Transverse colon (tissue), 4 donors: ENCODE measurements around the gene ROCK2.
A peak's percentile ranks its signal among the peaks of the same experiment; 100 is the strongest.

Experiments
- EP300 ChIP-seq: sonication (generic); formaldehyde crosslinking; IDR thresholded peaks from one replicate; pipeline ENCODE4 v1.6.1; 2017; ENCODE audit warnings: antibody characterized with exemption, low read depth
- POLR2A ChIP-seq: fragments of 450-650 bp; IDR thresholded peaks from one replicate; pipeline ENCODE4 v1.6.1; 2016; ENCODE audit warnings: antibody characterized with exemption, mild to moderate bottlenecking, moderate library complexity
- POLR2AphosphoS5 ChIP-seq, 3 donors: sonication (generic); formaldehyde crosslinking; IDR thresholded peaks; one replicate each; pipeline ENCODE4 v1.6.1; 2016; ENCODE audit warnings: antibody characterized with exemption in 3 of 3
- TF ChIP-seq, protein P1 (sequence below), 5 experiments: fragments of 200-600 bp in 3 of 5; fragments of 450-650 bp in 2 of 5; sonication (generic) in 3 of 5; IDR thresholded peaks; 1 replicate in 2 of 5; 2 replicates in 3 of 5; pipeline ENCODE4 v1.5.1; 2016 to 2017; ENCODE audit warnings: antibody characterized with exemption in 5 of 5, inconsistent platforms in 3 of 5, mild to moderate bottlenecking in 2 of 5, moderate library complexity in 1 of 5

DNA sequence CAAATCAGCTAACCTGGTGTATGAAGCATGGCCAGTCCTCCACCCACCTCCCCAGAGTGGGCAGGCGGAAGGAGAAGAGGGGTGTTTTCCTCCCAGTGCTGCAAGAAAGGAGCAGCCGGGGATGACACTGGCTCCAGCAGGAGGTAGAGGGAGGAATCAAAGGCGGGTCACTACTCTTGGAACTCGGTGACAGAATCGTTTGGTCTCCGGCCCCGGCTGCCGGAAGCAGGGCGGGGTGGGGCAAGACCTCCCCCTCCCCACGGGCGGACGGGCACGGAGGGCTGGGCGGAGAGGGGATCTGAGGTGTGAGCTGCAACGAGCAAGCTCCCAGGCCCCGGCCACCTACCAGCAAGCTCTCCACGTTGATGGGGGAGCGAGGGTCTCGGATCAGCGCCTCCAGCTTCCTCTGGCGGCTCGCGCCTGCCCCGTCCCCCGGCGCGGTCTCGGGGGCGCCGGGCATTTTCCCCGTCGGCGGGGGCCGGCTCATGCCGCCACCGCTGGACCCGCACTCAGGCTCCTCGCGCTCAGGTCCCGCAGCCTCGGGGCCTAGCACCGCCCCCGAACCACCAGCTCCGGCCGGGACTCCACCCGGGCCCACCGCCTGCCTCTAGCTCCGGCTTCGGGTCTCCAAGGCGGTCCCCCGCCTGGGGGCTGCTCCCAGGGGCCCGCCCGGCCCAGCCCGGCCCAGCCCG, 640 bp downstream of the ROCK2 start:
- TF ChIP-seq, protein P1, sequence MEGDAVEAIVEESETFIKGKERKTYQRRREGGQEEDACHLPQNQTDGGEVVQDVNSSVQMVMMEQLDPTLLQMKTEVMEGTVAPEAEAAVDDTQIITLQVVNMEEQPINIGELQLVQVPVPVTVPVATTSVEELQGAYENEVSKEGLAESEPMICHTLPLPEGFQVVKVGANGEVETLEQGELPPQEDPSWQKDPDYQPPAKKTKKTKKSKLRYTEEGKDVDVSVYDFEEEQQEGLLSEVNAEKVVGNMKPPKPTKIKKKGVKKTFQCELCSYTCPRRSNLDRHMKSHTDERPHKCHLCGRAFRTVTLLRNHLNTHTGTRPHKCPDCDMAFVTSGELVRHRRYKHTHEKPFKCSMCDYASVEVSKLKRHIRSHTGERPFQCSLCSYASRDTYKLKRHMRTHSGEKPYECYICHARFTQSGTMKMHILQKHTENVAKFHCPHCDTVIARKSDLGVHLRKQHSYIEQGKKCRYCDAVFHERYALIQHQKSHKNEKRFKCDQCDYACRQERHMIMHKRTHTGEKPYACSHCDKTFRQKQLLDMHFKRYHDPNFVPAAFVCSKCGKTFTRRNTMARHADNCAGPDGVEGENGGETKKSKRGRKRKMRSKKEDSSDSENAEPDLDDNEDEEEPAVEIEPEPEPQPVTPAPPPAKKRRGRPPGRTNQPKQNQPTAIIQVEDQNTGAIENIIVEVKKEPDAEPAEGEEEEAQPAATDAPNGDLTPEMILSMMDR (IDR thresholded peaks at IDR 0.05) = no peak
- TF ChIP-seq POLR2AphosphoS5 (IDR thresholded peaks at IDR 0.05) = peak; percentile 26 to 71 (median 66)
- TF ChIP-seq POLR2A = peak; percentile 62
- TF ChIP-seq EP300 = no peak
